ENCODE data around the gene TMEM106C.

TMEM106C gene

GRCh38 chr12:47980197-47980596, 16.8 kb downstream of the TMEM106C start:
- no peak for DNase-seq

- DNase-seq: no peak
These were observed 17.5 kb downstream of the TMEM106C start for GRCh38 chr12:47980779-47981495.

- no peak for DNase-seq
These were observed 18.3 kb downstream of the TMEM106C start for GRCh38 chr12:47981496-47982260.

DNA sequence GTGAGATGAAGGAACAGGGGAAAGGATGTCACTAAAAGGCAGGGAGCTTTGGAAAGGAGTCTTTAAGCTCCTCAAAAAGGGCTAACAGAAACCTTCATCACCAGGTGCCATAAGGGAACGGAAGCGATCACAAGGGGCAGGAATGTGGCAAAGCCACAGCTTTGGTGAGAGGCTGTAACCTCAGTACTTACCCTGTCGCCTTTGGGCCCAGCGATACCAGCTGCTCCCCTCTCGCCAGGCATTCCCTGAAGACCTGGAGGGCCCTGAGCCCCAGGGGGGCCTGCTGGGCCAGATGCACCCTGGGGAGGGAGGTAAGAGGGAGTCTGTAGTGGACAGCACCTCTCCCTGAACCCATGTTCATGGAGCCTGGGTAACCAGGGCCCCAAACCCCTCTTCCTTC, 18.9 kb downstream of the TMEM106C start:
- DNase-seq: no peak

DNA sequence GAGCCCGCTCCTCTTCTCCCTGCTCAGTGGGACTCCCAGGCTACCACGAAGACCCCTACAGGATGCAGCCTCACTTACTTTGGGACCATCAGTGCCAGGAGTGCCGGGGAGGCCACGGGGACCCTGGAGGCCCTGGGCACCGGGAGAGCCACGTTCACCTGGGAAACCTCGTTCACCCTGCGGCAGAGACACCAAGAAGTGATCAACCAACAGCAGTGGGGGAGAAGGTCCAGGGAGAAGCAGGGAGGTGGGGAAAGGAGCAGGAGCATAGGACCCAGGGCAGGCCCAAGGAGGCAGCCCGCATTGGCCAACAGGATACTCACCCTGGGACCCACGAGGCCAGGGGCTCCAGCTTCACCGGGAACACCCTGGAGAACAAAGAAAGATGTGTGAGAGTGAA, 19.4 kb downstream of the TMEM106C start:
- no peak for DNase-seq

- no peak for DNase-seq
These were observed 20.2 kb downstream of the TMEM106C start for GRCh38 chr12:47983541-47984115.

DNA sequence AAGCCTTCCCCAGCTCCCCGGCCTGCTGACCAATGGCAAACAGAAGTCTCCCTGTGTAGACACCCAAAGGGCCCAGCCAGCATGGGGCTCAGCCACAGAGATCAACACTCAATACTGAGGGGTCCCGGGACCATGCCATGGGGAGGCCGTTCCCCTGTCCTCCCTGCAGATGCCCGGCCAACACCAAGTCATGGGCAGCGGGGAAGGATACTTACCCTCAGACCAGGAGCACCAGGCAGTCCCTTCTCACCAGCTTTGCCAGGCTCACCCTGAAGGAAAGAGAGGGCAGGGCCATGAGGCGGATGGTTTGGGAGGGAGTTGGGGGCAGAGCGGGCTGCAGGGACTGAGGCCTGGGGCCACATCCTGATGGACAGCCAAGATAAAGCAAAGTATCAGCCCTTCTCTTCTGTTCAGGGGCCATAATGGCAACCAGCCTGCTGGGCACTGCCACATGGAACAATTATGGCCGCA, 21.0 kb downstream of the TMEM106C start:
- no peak for DNase-seq

- no peak for DNase-seq
These were observed 22.3 kb downstream of the TMEM106C start for GRCh38 chr12:47985596-47986290.

DNA sequence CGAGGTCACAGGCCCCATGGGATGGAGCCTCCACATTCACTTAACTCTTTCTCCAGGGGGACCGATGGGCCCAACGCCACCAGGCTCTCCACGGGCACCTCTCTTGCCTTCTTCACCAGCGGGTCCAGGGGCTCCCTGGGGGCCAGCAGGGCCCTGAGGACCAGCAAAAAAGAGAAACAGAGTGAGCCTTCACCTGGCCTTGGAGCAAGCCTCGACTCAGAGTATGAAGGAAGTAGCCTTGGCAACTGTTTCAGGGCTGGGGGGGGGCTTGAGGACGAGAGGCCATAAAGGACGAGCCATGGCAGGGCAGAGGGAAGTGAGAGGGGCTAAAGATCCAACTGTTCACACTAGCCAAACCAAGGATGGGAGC, 22.9 kb downstream of the TMEM106C start:
- DNase-seq: no peak

- no peak for DNase-seq
These were observed 23.4 kb downstream of the TMEM106C start for GRCh38 chr12:47986832-47987231.

- no peak for DNase-seq
These were observed 24.1 kb downstream of the TMEM106C start for GRCh38 chr12:47987411-47988072.

DNA sequence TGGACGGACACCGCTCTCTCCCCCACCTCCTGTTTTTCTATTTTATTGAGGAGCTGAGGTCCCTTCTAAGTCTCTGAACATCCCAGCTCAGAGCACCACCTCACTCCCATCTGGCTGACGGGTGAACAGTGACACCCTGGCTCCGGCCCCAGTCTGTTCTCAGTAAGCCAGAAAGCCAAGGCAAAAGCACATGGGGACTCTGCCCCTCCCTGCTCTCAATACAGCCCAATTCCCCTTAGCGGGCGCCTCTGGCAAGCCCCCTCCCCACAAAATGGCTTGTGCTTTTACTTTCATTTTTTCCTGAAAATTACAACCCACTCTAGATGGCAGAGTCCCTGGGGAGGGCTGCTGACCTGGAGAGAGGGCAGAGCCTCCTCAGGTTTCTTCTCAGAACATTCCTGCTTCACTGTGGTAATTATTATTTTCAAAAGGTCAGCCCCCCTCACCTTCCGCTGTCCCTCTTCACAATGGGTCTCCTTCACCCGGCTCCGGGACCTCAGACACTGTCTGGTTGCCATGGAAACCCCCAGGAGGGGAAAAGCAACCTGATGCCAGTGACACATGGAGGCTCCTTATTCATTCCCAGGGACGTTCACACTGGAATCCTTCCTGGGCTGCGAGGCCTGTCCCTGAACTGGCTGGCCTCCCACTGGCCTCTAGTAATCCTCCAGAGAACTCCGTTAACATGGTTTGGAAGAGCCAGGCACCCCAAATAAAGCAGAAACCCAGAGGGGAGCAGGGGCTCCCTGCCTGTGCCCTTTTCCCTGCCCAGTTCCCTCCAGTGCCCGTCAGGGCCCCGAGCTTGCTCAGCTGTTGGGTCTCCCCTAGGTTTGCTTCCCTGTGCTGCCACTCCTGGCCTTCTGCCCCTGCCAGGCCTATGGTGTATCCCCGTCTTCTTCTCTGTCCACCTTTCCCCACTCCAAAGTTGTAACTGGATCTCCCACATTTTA, 25.0 kb downstream of the TMEM106C start:
- no peak for DNase-seq

DNA sequence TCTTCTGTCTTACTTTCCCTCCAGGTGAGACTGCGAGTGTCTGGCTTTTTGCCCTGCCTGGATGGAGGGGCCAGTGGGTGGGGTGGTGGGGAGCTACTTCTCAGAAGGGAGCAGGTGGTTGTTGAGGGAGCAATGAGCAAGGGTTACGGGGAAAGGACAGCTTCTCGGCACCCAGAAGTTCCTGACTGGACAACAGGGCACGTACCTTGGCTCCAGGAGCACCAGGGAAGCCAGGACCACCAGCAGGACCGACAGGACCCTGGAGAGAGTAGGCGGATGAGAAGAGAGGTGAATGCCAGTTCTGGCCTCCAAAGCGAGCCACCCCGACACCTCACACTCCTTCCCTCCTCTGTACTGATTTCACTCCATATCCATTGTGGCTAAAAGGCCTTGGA, 25.6 kb downstream of the TMEM106C start:
- DNase-seq: no peak

DNA sequence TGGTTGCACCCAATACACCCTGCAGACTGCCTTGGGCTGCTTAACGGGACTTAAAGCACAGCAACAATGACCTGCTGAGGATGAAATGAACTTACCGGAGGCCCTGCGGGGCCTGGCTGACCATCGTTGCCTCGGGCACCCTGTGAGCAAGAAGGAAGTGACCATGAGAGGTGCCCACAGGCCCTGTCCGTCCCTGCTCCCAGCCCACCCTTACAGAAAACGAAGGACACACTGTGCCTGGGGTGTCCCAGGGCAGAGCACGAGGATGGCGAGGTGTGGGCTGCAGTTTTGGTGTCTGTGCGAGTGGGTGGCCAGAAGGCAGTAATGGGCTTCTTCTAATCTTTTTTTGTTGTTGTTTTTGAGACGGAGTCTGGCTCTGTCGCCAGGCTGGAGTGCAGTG, 26.3 kb downstream of the TMEM106C start:
- no peak for DNase-seq

- DNase-seq: no peak
These were observed 27.1 kb downstream of the TMEM106C start for GRCh38 chr12:47990351-47991105.

- no peak for DNase-seq
These were observed 28.0 kb downstream of the TMEM106C start for GRCh38 chr12:47991106-47992061.

GRCh38 chr12:47992776-47993175, 29.4 kb downstream of the TMEM106C start:
- DNase-seq: no peak

- DNase-seq: no peak
These were observed 30.1 kb downstream of the TMEM106C start for GRCh38 chr12:47993491-47993890.

DNA sequence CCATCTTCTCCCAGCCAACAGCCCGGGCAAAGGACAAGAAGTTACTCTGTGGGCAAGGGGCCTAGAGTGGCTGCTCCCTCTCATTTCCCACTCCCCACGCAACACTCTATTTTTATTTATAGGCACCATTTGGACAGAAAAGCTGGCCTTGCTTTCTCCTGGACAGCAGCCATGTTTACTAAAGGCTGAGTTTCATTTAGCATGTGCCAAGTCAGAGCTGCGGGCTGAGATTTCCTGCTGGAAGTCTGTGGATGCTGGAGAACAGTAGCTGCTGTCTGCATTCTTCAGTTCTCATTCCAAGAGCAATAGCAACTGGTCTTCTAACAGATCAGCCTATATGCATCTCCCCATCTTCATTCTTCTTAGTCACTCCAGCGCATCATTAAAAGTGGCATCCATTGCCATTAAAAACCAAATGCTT, 32.6 kb downstream of the TMEM106C start:
- DNase-seq: no peak

- no peak for DNase-seq
These were observed 33.9 kb downstream of the TMEM106C start for GRCh38 chr12:47997321-47997720.

Measured in bone marrow (tissue), 2 donors.